Spleen (tissue), 11 donors: ENCODE measurements around the gene NUP37. TPM values are rescaled to one million over a fixed set of nuclear protein-coding genes. Genes with fewer than 3 reads are reported as not detected.
A peak's percentile ranks its signal among the peaks of the same experiment; 100 is the strongest.

Experiments used
- DNase-seq: peaks from one replicate; pipeline ENCODE4 v3.0.0-alpha.2; 2020
- H3K27ac ChIP-seq, 8 donors: fragments of 200-600 bp; sonication (generic) in 7 of 8; 1 replicate in 4 of 8; 2 replicates in 4 of 8; pipeline versions ENCODE4 v1.5.0 to v1.8.0; 2016 to 2021; ENCODE audit warnings: inconsistent platforms in 4 of 8, mild to moderate bottlenecking in 4 of 8, moderate library complexity in 1 of 8
- H3K27me3 ChIP-seq, 7 donors: fragments of 200-600 bp; sonication (generic) in 6 of 7; replicated peaks in 1 of 7; 1 replicate in 4 of 7; 2 replicates in 3 of 7; pipeline versions ENCODE4 v1.5.0 to v1.8.0; 2016 to 2021; ENCODE audit warnings: inconsistent platforms in 3 of 7, mild to moderate bottlenecking in 1 of 7
- H3K36me3 ChIP-seq, 6 donors: fragments of 200-600 bp; sonication (generic) in 5 of 6; 1 replicate in 4 of 6; 2 replicates in 2 of 6; pipeline versions ENCODE4 v1.5.0 to v1.8.0; 2016 to 2021; ENCODE audit warnings: inconsistent platforms in 2 of 6
- H3K4me1 ChIP-seq, 6 donors: fragments of 200-600 bp; sonication (generic) in 5 of 6; 1 replicate in 3 of 6; 2 replicates in 3 of 6; pipeline versions ENCODE4 v1.5.0 to v1.8.0; 2016 to 2021; ENCODE audit warnings: inconsistent platforms in 3 of 6
- H3K4me3 ChIP-seq, 8 donors: fragments of 200-600 bp; sonication (generic) in 7 of 8; 1 replicate in 4 of 8; 2 replicates in 4 of 8; pipeline versions ENCODE4 v1.5.0 to v1.8.0; 2016 to 2021; ENCODE audit warnings: inconsistent platforms in 4 of 8, mild to moderate bottlenecking in 4 of 8, moderate library complexity in 2 of 8
- H3K9me3 ChIP-seq, 8 donors: fragments of 200-600 bp; sonication (generic) in 7 of 8; 1 replicate in 4 of 8; 2 replicates in 4 of 8; pipeline versions ENCODE4 v1.5.0 to v1.8.0; 2016 to 2021; ENCODE audit warnings: inconsistent platforms in 4 of 8
- CTCF ChIP-seq, 11 experiments: fragments of 200-600 bp in 7 of 11; fragments of 450-650 bp in 4 of 11; sonication (generic) in 4 of 11; IDR thresholded peaks in 8 of 11; conservative IDR thresholded peaks in 3 of 11; 1 replicate in 7 of 11; 2 replicates in 4 of 11; pipeline versions ENCODE4 v1.4.0 to v1.8.0; 2016 to 2021; ENCODE audit warnings: antibody characterized with exemption in 11 of 11, inconsistent platforms in 4 of 11, mild to moderate bottlenecking in 1 of 11
- POLR2A ChIP-seq, 3 donors: fragments of 450-650 bp; IDR thresholded peaks; one replicate each; pipeline ENCODE4 v1.5.1; 2017; ENCODE audit warnings: antibody characterized with exemption in 3 of 3, mild to moderate bottlenecking in 1 of 3
- POLR2AphosphoS5 ChIP-seq, 3 donors: sonication (generic); formaldehyde crosslinking; IDR thresholded peaks; one replicate each; pipeline ENCODE4 v1.5.1; 2017; ENCODE audit warnings: antibody characterized with exemption in 3 of 3
- WGBS, 5 donors: extraction: QIAGEN DNeasy Blood & Tissue Kit in 3 of 5; methylation state at CpG; one replicate each; pipeline versions ENCODE4 v1.1.5 to v1.1.7; 2013 to 2018; 5-methylcytosine and 5-hydroxymethylcytosine counted together
- intact Hi-C: fragments of 100-400 bp; cut with DNase I; formaldehyde crosslinking; loops from one replicate; pipeline ENCODE4 v1.15.0; 2023; ENCODE audit warnings: low total_unique reads
- polyA plus RNA-seq, 3 donors: library from polyadenylated mRNA; stranded (reverse); fragments of 200-250 nt; gene quantifications; one replicate each; pipeline ENCODE4 v1.2.1, GENCODE V29; 2013
- total RNA-seq, 7 donors: library from RNA; depleted of rRNA in 3 of 7; stranded (reverse); fragments of >200 nt in 3 of 7; fragmentation: NEBNext Ultra II Directional in 4 of 7; extraction: Animal tissue kit (Norgen Biotek cat#: 25700) in 4 of 7; gene quantifications; one replicate each; pipeline versions ENCODE4 v1.1.0 to v1.2.1, GENCODE V29; 2016 to 2021
- donor health status: healthy with polysubstance abuse.
- donor health status: DM: no; HTN: no; CAD: no; lungs with moderate emphysema.
- donor health status: DM: no; HTN: no; CAD: no.
- donor health status: Bipolar disorder and iron deficiency.
- donor health status: healthy.
- donor health status: DM: no; HTN: no; CAD: no.
- donor health status: DM: yes; HTN: yes; CAD: no.

The NUP37 gene
- total and polyA plus RNA-seq, 10 donors, result 11.2 to 26.5 (median 18.6) TPM

- H3K4me1 ChIP-seq, result peaks cover 0 to 33% (median 11%) of the 10 kb centered on the region in 6 donors
- TF ChIP-seq POLR2AphosphoS5 (IDR thresholded peaks at IDR 0.05), result no peak
- TF ChIP-seq CTCF (IDR thresholded peaks at IDR 0.05 in 8 of 11, conservative IDR thresholded peaks at IDR 0.05 in 3 of 11), result no peak
- TF ChIP-seq POLR2A (IDR thresholded peaks at IDR 0.05), result no peak
- no peaks in the 10 kb centered on the region for H3K27me3 ChIP-seq
- no peaks in the 10 kb centered on the region for H3K9me3 ChIP-seq
- H3K36me3 ChIP-seq, result peaks cover 0 to 24% (median 7%) of the 10 kb centered on the region in 6 donors
- no peak overlapping the region for H3K4me3 ChIP-seq
- no peak for DNase-seq
- WGBS, 5 donors, result 90 to 99% (median 98%) methylated on average over 3 of the region's 3 CpGs
- intact Hi-C loops, result loop anchor here (10.0 kb wide), 1 partner anchor 52 kb away; no protein-coding TSS in a partner anchor
- H3K27ac ChIP-seq, result no peak overlapping the region
These were observed 56.8 kb downstream of the NUP37 start for GRCh38 chr12:102063069-102063468.

GRCh38 chr12:102062419-102062806 is 57.5 kb downstream of the NUP37 start:
- WGBS, 5 donors, result 80 to 89% (median 87%) methylated on average over 11 of the region's 11 CpGs

GRCh38 chr12:102061560-102062418 is 58.1 kb downstream of the NUP37 start, which contains the start of gene WASHC3:
Gene WASHC3 (minus strand): TSS chr12:102061991. CDS start chr12:102061962, 29 bp downstream.
- peak; percentile 98 for DNase-seq
- no peaks in the 10 kb centered on the region for H3K9me3 ChIP-seq
- H3K27me3 ChIP-seq, result no peaks in the 10 kb centered on the region
- H3K27ac ChIP-seq, result peak within 1 kb of the TSS; percentile 86 to 96 (median 92)
- peaks cover 0 to 34% (median 7%) of the 10 kb centered on the region in 6 donors for H3K36me3 ChIP-seq
- H3K4me1 ChIP-seq, result peaks cover 0 to 40% (median 11%) of the 10 kb centered on the region in 6 donors
- 1 to 2% (median 2%) methylated on average over 39 to 44 of the region's 44 CpGs for WGBS, 5 donors
- intact Hi-C loops, result loop anchor here (10.0 kb wide), 1 partner anchor 53 kb away; no protein-coding TSS in a partner anchor
- H3K4me3 ChIP-seq, result peak within 1 kb of the TSS; percentile 68 to 88 (median 79)
- TF ChIP-seq POLR2AphosphoS5 (IDR thresholded peaks at IDR 0.05), result peak; percentile 92 to 94 (median 92)
- peak in 6 of 11 experiments; percentile 7 to 45 (median 20) for TF ChIP-seq CTCF (IDR thresholded peaks at IDR 0.05 in 8 of 11, conservative IDR thresholded peaks at IDR 0.05 in 3 of 11)
- TF ChIP-seq POLR2A (IDR thresholded peaks at IDR 0.05), result peak in 2 of 3 donors; percentile 46 to 57

More at GRCh38 chr12:102062419-102062806, 57.5 kb downstream of the NUP37 start:
- Histone ChIP-seq H3K36me3 (peaks cover 0 to 28% (median 7%) of the 10 kb centered on the region in 6 donors), H3K4me1 (peaks cover 0 to 40% (median 11%) of the 10 kb centered on the region in 6 donors), H3K4me3 (peak overlapping the region in 7 of 8 donors; percentile 68 to 88 (median 77)), H3K27ac (peak overlapping the region in 4 of 8 donors; percentile 91 to 96 (median 96)), H3K27me3 (no peaks in the 10 kb centered on the region), H3K9me3 (no peaks in the 10 kb centered on the region)
- TF ChIP-seq POLR2A (IDR thresholded peaks at IDR 0.05), result no peak
- TF ChIP-seq POLR2AphosphoS5 (IDR thresholded peaks at IDR 0.05), result no peak
- TF ChIP-seq CTCF (IDR thresholded peaks at IDR 0.05 in 8 of 11, conservative IDR thresholded peaks at IDR 0.05 in 3 of 11), result no peak
- intact Hi-C loops, result loop anchor here (10.0 kb wide), 1 partner anchor 52 kb away; no protein-coding TSS in a partner anchor
- peak; percentile 77 for DNase-seq
